H9 (cell line): ENCODE measurements around the gene GRB10. TPM values are rescaled to one million over a fixed set of nuclear protein-coding genes. Genes with fewer than 3 reads are reported as not detected.

Experiments
- DNase-seq: peaks from one replicate; pipeline ENCODE4 v3.0.0-alpha.2; 2017
- H2AFZ ChIP-seq: one replicate; pipeline ENCODE4 v1.6.1; 2013; ENCODE audit warnings: mild to moderate bottlenecking, low read length, control low read depth, moderate library complexity
- H2AK5ac ChIP-seq: 2 replicates; pipeline ENCODE4 v1.6.1; 2013; ENCODE audit warnings: low read length, control low read depth, mixed read lengths; ENCODE audit not compliant: insufficient read length
- H2BK120ac ChIP-seq: one replicate; pipeline ENCODE4 v1.6.1; 2013; ENCODE audit warnings: low read depth, mild to moderate bottlenecking, low read length, control low read depth, inconsistent platforms; ENCODE audit not compliant: poor library complexity, severe bottlenecking
- H2BK12ac ChIP-seq: 2 replicates; pipeline ENCODE4 v1.6.1; 2013; ENCODE audit warnings: low read length, control low read depth, mixed read lengths, low read depth; ENCODE audit not compliant: insufficient read length
- H2BK15ac ChIP-seq: 2 replicates; pipeline ENCODE4 v1.6.1; 2013; ENCODE audit warnings: low read depth, low read length, control low read depth
- H2BK20ac ChIP-seq: one replicate; pipeline ENCODE4 v1.6.1; 2013; ENCODE audit warnings: low read depth, mild to moderate bottlenecking, low read length, control low read depth, inconsistent platforms; ENCODE audit not compliant: poor library complexity, severe bottlenecking
- H2BK5ac ChIP-seq: 2 replicates; pipeline ENCODE4 v1.6.1; 2013; ENCODE audit warnings: low read length, control low read depth, mixed read lengths; ENCODE audit not compliant: insufficient read length
- H3K14ac ChIP-seq: 2 replicates; pipeline ENCODE4 v1.6.1; 2013; ENCODE audit warnings: low read length, control low read depth; ENCODE audit not compliant: insufficient read depth
- H3K18ac ChIP-seq: 2 replicates; pipeline ENCODE4 v1.6.1; 2013; ENCODE audit warnings: low read depth, mild to moderate bottlenecking, mixed read lengths, low read length, control low read depth; ENCODE audit not compliant: insufficient read length
- H3K23ac ChIP-seq: 2 replicates; pipeline ENCODE4 v1.6.1; 2013; ENCODE audit warnings: low read length, control low read depth, mixed read lengths, low read depth; ENCODE audit not compliant: insufficient read length
- H3K23me2 ChIP-seq: 2 replicates; pipeline ENCODE4 v1.6.1; 2013; ENCODE audit warnings: low read depth, mild to moderate bottlenecking, mixed read lengths, low read length, control low read depth; ENCODE audit not compliant: insufficient read length, poor library complexity, severe bottlenecking
- H3K27ac ChIP-seq: 2 replicates; pipeline ENCODE4 v1.5.1; 2013; ENCODE audit warnings: low read length, control low read depth, mixed read lengths, low read depth; ENCODE audit not compliant: insufficient read length
- H3K27me3 ChIP-seq: 2 replicates; pipeline ENCODE4 v1.6.1; 2013; ENCODE audit warnings: low read length, control low read depth, inconsistent platforms; ENCODE audit not compliant: insufficient read depth
- H3K4ac ChIP-seq: 2 replicates; pipeline ENCODE4 v1.6.1; 2013; ENCODE audit warnings: low read depth, mild to moderate bottlenecking, control low read depth, inconsistent platforms, low read length, moderate library complexity
- H3K4me1 ChIP-seq: 2 replicates; pipeline ENCODE4 v1.6.1; 2013; ENCODE audit warnings: low read length, control low read depth, inconsistent platforms; ENCODE audit not compliant: insufficient read depth
- H3K4me2 ChIP-seq: 2 replicates; pipeline ENCODE4 v1.6.1; 2013; ENCODE audit warnings: low read length, control low read depth, mixed read lengths; ENCODE audit not compliant: insufficient read length, insufficient read depth
- H3K56ac ChIP-seq: 2 replicates; pipeline ENCODE4 v1.6.1; 2013; ENCODE audit warnings: low read depth, mild to moderate bottlenecking, mixed read lengths, low read length, control low read depth; ENCODE audit not compliant: insufficient read length
- H3K79me1 ChIP-seq: 2 replicates; pipeline ENCODE4 v1.6.1; 2013; ENCODE audit warnings: low read depth, mild to moderate bottlenecking, moderate library complexity, low read length, control low read depth, inconsistent platforms; ENCODE audit not compliant: insufficient read depth, poor library complexity, severe bottlenecking
- H3K79me2 ChIP-seq: 2 replicates; pipeline ENCODE4 v1.6.1; 2013; ENCODE audit warnings: low read length, control low read depth, inconsistent platforms; ENCODE audit not compliant: insufficient read depth
- H3K9ac ChIP-seq: 2 replicates; pipeline ENCODE4 v1.6.1; 2013; ENCODE audit warnings: low read length, control low read depth, mixed read lengths; ENCODE audit not compliant: insufficient read length; ENCODE audit errors: extremely low read depth
- H3K9me3 ChIP-seq: one replicate; pipeline ENCODE4 v1.6.1; 2013; ENCODE audit warnings: low read depth, low read length, inconsistent platforms; ENCODE audit not compliant: control insufficient read depth
- H3T11ph ChIP-seq: one replicate; pipeline ENCODE4 v1.6.1; 2013; ENCODE audit warnings: mild to moderate bottlenecking, low read length, control low read depth, inconsistent platforms
- H4K20me1 ChIP-seq: one replicate; pipeline ENCODE4 v1.6.1; 2013; ENCODE audit not compliant: control insufficient read depth, insufficient read length, insufficient read depth
- H4K5ac ChIP-seq: 2 replicates; pipeline ENCODE4 v1.6.1; 2013; ENCODE audit warnings: low read depth, mild to moderate bottlenecking, mixed read lengths, low read length, control low read depth; ENCODE audit not compliant: insufficient read length
- H4K8ac ChIP-seq: replicated peaks from 2 replicates; pipeline ENCODE4 v1.6.1; 2013; ENCODE audit warnings: low read length, control low read depth, mixed read lengths, low read depth; ENCODE audit not compliant: insufficient read length
- H4K91ac ChIP-seq: 2 replicates; pipeline ENCODE4 v1.6.1; 2013; ENCODE audit warnings: low read depth, mild to moderate bottlenecking, moderate library complexity, mixed read lengths, low read length, control low read depth; ENCODE audit not compliant: insufficient read length
- H3K27ac Mint-ChIP-seq, 3 experiments: 2 replicates in 2 of 3; 3 replicates in 1 of 3; pipeline ENCODE4 v1.8.0; 2020 to 2021; ENCODE audit warnings: mixed read lengths in 3 of 3, mild to moderate bottlenecking in 1 of 3, moderate library complexity in 1 of 3
- H3K27me3 Mint-ChIP-seq: 2 replicates; pipeline ENCODE4 v1.8.0; 2021; ENCODE audit warnings: low read depth, mild to moderate bottlenecking, moderate library complexity, mixed read lengths
- H3K36me3 Mint-ChIP-seq, 3 experiments: 2 replicates in 2 of 3; 3 replicates in 1 of 3; pipeline ENCODE4 v1.8.0; 2020 to 2021; ENCODE audit warnings: low read depth in 3 of 3, mixed read lengths in 3 of 3; ENCODE audit not compliant: insufficient read depth in 1 of 3
- H3K4me1 Mint-ChIP-seq, 2 experiments: 2 replicates each; pipeline ENCODE4 v1.8.0; 2020; ENCODE audit warnings: mixed read lengths in 2 of 2
- H3K4me3 Mint-ChIP-seq, 2 experiments: 2 replicates in 1 of 2; 3 replicates in 1 of 2; pipeline ENCODE4 v1.8.0; 2020 to 2021; ENCODE audit warnings: mild to moderate bottlenecking in 2 of 2, mixed read lengths in 2 of 2, moderate library complexity in 1 of 2
- H3K9me3 Mint-ChIP-seq, 2 experiments: 2 replicates in 1 of 2; 3 replicates in 1 of 2; pipeline ENCODE4 v1.8.0; 2020; ENCODE audit warnings: mild to moderate bottlenecking in 2 of 2, mixed read lengths in 2 of 2, moderate library complexity in 1 of 2
- CTCF ChIP-seq: fragments of 200-600 bp; sonication (generic); conservative IDR thresholded peaks from 3 replicates; pipeline ENCODE4 v1.8.0; 2021; ENCODE audit warnings: antibody characterized with exemption, mild to moderate bottlenecking
- WGBS: extraction: QIAGEN DNeasy Blood & Tissue Kit; methylation state at CpG from one replicate; pipeline ENCODE4 v1.1.7; 2013; ENCODE audit warnings: missing lambda C conversion rate, low lambda C conversion rate, mixed read lengths; ENCODE audit not compliant: insufficient read length; ENCODE audit errors: extremely low coverage; 5-methylcytosine and 5-hydroxymethylcytosine counted together
- total RNA-seq: library from RNA; stranded (reverse); gene quantifications from 2 replicates; pipeline ENCODE4 v1.2.1, GENCODE V29; 2021

Gene GRB10
- total RNA-seq, 1 experiment from 2014 or later: 108 TPM

GRCh38 chr7:50628434-50629084 is 154.1 kb downstream of the GRB10 start:
- Histone ChIP-seq H3K23ac (no peak overlapping the region), H3K18ac (no peak overlapping the region), H2AFZ (no peak overlapping the region), H4K5ac (no peak overlapping the region), H2BK5ac (no peak overlapping the region), H2AK5ac (no peak overlapping the region), H3K27ac (no peak overlapping the region), H3K14ac (no peak overlapping the region), H3K79me1 (no peaks in the 10 kb centered on the region), H3K9ac (no peak overlapping the region), H2BK15ac (no peak overlapping the region), H2BK120ac (no peak overlapping the region), H2BK20ac (no peak overlapping the region), H3K9me3 (no peaks in the 10 kb centered on the region), H3K23me2 (no peaks in the 10 kb centered on the region), H3K79me2 (peaks cover 2% of the 10 kb centered on the region; the same call in 1 of the 2 replicates), H2BK12ac (no peak overlapping the region), H4K8ac (no peak overlapping the region), H3T11ph (no peak overlapping the region), H3K4me1 (peaks cover 2% of the 10 kb centered on the region; the same call in 1 of the 2 replicates), H3K27me3 (no peaks in the 10 kb centered on the region), H4K20me1 (no peaks in the 10 kb centered on the region), H4K91ac (no peak overlapping the region), H3K56ac (no peak overlapping the region), H3K4ac (no peak overlapping the region), H3K4me2 (no peak overlapping the region)
- H3K36me3 Mint-ChIP-seq: peaks cover 14 to 19% (median 15%) of the 10 kb centered on the region in 3 experiments
- peak; percentile 56 for TF ChIP-seq CTCF
- H3K27me3 Mint-ChIP-seq: no peaks in the 10 kb centered on the region
- H3K9me3 Mint-ChIP-seq: peaks cover 5% of the 10 kb centered on the region in 2 experiments; a peak in 2 of 5 replicates
- peak; percentile 70 for DNase-seq
- no CpG with 5 or more reads among the region's 6 CpGs for whole genome bisulfite sequencing
- H3K4me3 Mint-ChIP-seq: no peak overlapping the region
- peak overlapping the region; percentile 14 to 93 (median 89); a peak in 4 of 7 replicates for H3K27ac Mint-ChIP-seq
- peaks cover 43 to 47% of the 10 kb centered on the region in 2 experiments for H3K4me1 Mint-ChIP-seq
